Gastrocnemius medialis (tissue), 4 donors: Measurements from ENCODE around the gene MMP28. TPM values are rescaled to one million over a fixed set of nuclear protein-coding genes. Genes with fewer than 3 reads are reported as not detected.

ENCODE experiments used
- ATAC-seq, 2 donors: fragments of 150-250 bp; one replicate each; pipeline ENCODE4 v1.9.1; 2016
- DNase-seq, 2 donors: peaks; one replicate each; pipeline ENCODE4 v3.0.0-alpha.2; 2019
- H3K27ac ChIP-seq, 4 donors: fragments of 200-600 bp; sonication (generic); 1 replicate in 1 of 4; 2 replicates in 3 of 4; pipeline ENCODE4 v1.5.1; 2016 to 2018; ENCODE audit warnings: mild to moderate bottlenecking in 2 of 4, moderate library complexity in 1 of 4
- H3K27me3 ChIP-seq, 3 donors: fragments of 200-600 bp; sonication (generic) in 2 of 3; 1 replicate in 1 of 3; 2 replicates in 2 of 3; pipeline versions ENCODE4 v1.5.1 to v1.6.0; 2016 to 2019; ENCODE audit warnings: mild to moderate bottlenecking in 1 of 3, moderate library complexity in 1 of 3
- H3K36me3 ChIP-seq, 2 donors: fragments of 200-600 bp; sonication (generic) in 1 of 2; one replicate each; pipeline ENCODE4 v1.5.1; 2017 to 2018
- H3K4me1 ChIP-seq, 2 donors: fragments of 200-600 bp; sonication (generic) in 1 of 2; one replicate each; pipeline ENCODE4 v1.5.1; 2016 to 2017; ENCODE audit warnings: mild to moderate bottlenecking in 2 of 2
- H3K4me3 ChIP-seq, 4 donors: fragments of 200-600 bp; sonication (generic) in 3 of 4; 1 replicate in 1 of 4; 2 replicates in 3 of 4; pipeline ENCODE4 v1.5.1; 2016 to 2019; ENCODE audit warnings: mild to moderate bottlenecking in 2 of 4
- H3K9me3 ChIP-seq, 3 donors: fragments of 200-600 bp; sonication (generic) in 2 of 3; 1 replicate in 1 of 3; 2 replicates in 2 of 3; pipeline ENCODE4 v1.5.1; 2016 to 2019
- POLR2A ChIP-seq, 2 donors: fragments of 450-650 bp; IDR thresholded peaks; one replicate each; pipeline ENCODE4 v1.6.1; 2017; ENCODE audit warnings: antibody characterized with exemption in 2 of 2, mild to moderate bottlenecking in 2 of 2, moderate library complexity in 2 of 2
- in situ Hi-C, 4 donors: fragments of 200-750 bp; cut with MboI; loops; one replicate each; pipeline versions ENCODE4 v1.15.0 to v1.8.0; 2017; ENCODE audit warnings: low sequenced_read_pairs in 4 of 4
- intact Hi-C: fragments of 100-400 bp; cut with DNase I; formaldehyde crosslinking; loops from one replicate; pipeline ENCODE4 v1.15.1; 2023; ENCODE audit warnings: low total_unique reads
- total RNA-seq, 4 donors: library from RNA; depleted of rRNA; stranded (reverse); fragments of >200 nt; gene quantifications; one replicate each; pipeline versions ENCODE4 v1.1.0 to v1.2.3, GENCODE V29; 2016
- TF ChIP-seq, protein P1 (sequence below), 5 experiments: fragments of 450-650 bp in 3 of 5; fragments of 200-600 bp in 2 of 5; sonication (generic) in 2 of 5; IDR thresholded peaks in 4 of 5; conservative IDR thresholded peaks in 1 of 5; 1 replicate in 4 of 5; 2 replicates in 1 of 5; pipeline ENCODE4 v1.5.1; 2016 to 2019; ENCODE audit warnings: antibody characterized with exemption in 5 of 5, mild to moderate bottlenecking in 3 of 5, moderate library complexity in 3 of 5

Gene MMP28
- total RNA-seq, 4 donors from 2014 or later: 3.1 to 10.3 (median 5.9) TPM

GRCh38 chr17:35774499-35774898 is 20.9 kb downstream of the MMP28 start:
- Histone ChIP-seq H3K36me3 (no peaks in the 10 kb centered on the region), H3K4me1 (no peaks in the 10 kb centered on the region), H3K27ac (no peak overlapping the region), H3K27me3 (peaks cover 0 to under 1% (median 0%) of the 10 kb centered on the region in 3 donors), H3K9me3 (no peaks in the 10 kb centered on the region), H3K4me3 (no peak overlapping the region)
- in situ Hi-C loops (no loop called here), intact Hi-C loops (no loop called here)
- TF ChIP-seq, protein P1, sequence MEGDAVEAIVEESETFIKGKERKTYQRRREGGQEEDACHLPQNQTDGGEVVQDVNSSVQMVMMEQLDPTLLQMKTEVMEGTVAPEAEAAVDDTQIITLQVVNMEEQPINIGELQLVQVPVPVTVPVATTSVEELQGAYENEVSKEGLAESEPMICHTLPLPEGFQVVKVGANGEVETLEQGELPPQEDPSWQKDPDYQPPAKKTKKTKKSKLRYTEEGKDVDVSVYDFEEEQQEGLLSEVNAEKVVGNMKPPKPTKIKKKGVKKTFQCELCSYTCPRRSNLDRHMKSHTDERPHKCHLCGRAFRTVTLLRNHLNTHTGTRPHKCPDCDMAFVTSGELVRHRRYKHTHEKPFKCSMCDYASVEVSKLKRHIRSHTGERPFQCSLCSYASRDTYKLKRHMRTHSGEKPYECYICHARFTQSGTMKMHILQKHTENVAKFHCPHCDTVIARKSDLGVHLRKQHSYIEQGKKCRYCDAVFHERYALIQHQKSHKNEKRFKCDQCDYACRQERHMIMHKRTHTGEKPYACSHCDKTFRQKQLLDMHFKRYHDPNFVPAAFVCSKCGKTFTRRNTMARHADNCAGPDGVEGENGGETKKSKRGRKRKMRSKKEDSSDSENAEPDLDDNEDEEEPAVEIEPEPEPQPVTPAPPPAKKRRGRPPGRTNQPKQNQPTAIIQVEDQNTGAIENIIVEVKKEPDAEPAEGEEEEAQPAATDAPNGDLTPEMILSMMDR (IDR thresholded peaks at IDR 0.05 in 4 of 5, conservative IDR thresholded peaks at IDR 0.05 in 1 of 5): no peak
- no peak for TF ChIP-seq POLR2A (IDR thresholded peaks at IDR 0.05)
- ATAC-seq (no peak), DNase-seq (no peak)

DNA sequence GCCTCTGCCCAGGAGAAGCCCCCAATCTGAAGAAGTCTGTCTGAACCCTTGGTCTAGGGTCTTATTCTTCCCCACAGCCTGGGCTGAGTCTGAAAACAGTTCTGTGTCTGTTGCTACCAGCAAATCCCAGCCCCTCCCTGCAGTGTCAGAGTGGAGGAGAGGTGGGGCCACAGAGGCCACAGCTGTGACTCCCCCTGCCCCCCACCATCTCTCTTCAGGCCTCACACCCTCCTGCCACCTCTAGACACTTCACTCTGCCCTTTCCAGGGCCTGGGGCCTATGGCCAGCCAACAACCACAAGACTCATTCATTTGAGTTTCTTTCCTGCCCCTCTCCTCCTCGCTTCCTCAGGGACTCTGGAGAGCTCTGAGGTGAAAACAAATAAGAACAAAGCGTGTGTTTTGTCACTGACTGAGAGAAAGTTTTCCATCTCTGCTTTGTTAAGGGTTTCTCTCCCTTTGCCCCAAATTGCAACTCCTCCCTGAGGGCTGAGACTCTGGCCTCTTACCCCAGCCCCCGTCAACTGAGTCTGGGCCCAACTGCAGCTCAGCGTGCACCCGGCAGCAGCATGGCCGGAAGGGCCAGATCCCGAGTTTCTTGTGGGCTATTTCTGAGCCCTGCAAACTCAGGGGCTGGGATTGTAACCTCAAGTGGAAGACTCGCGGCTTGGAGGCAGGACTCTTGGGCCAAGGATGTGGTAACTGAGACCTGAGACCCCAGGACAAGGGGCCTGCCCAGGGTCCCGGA is 21.6 kb downstream of the MMP28 start:
- DNase-seq: no peak
- in situ Hi-C loops (no loop called here), intact Hi-C loops (no loop called here)
- no peaks in the 10 kb centered on the region for H3K27me3 ChIP-seq
- no peaks in the 10 kb centered on the region for H3K4me1 ChIP-seq
- H3K27ac ChIP-seq: no peak overlapping the region
- TF ChIP-seq, protein P1 (IDR thresholded peaks at IDR 0.05 in 4 of 5, conservative IDR thresholded peaks at IDR 0.05 in 1 of 5): no peak
- no peaks in the 10 kb centered on the region for H3K36me3 ChIP-seq
- no peak overlapping the region for H3K4me3 ChIP-seq
- no peaks in the 10 kb centered on the region for H3K9me3 ChIP-seq
- no peak for ATAC-seq

DNA sequence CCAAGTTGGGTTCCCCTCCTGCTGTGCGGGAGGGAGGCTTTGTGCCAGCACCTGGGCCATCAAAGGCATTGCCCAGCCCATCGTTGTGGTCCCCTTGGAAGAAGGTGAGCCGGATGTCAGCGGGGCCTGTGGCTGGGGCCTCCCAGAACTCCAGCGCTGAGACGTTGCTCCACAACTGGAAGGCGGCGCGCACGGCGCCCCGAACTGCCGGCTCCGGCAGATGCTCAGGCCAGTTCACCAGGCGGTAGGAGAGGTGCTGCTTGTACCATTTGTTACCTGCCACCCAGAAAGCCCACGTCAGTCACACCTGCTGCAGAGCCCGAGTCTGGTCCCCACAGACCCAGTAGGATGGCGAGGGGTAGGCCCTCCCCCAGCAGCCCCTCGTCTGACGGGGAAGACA is 22.3 kb downstream of the MMP28 start:
- Histone ChIP-seq H3K27ac (no peak overlapping the region), H3K36me3 (no peaks in the 10 kb centered on the region), H3K4me3 (no peak overlapping the region), H3K4me1 (no peaks in the 10 kb centered on the region), H3K9me3 (no peaks in the 10 kb centered on the region), H3K27me3 (no peaks in the 10 kb centered on the region)
- ATAC-seq (no peak), DNase-seq (no peak)
- TF ChIP-seq POLR2A (IDR thresholded peaks at IDR 0.05): no peak
- intact Hi-C loops: no loop called here
- in situ Hi-C loops: no loop called here

GRCh38 chr17:35769895-35770486 is 25.4 kb downstream of the MMP28 start:
- DNase-seq (no peak), ATAC-seq (no peak)
- no peaks in the 10 kb centered on the region for H3K4me1 ChIP-seq
- H3K9me3 ChIP-seq: no peaks in the 10 kb centered on the region
- in situ Hi-C loops: loop anchor here in 2 of 4 donors (5.0 kb wide), 2 partner anchors 32 to 37 kb away; partner anchors contain the start of gene TAF15 (in 1 of the 2)
- no peak overlapping the region for H3K4me3 ChIP-seq
- H3K27ac ChIP-seq: no peak overlapping the region
- TF ChIP-seq POLR2A (IDR thresholded peaks at IDR 0.05): no peak
- TF ChIP-seq, protein P1 (IDR thresholded peaks at IDR 0.05 in 4 of 5, conservative IDR thresholded peaks at IDR 0.05 in 1 of 5): no peak
- no peaks in the 10 kb centered on the region for H3K27me3 ChIP-seq
- intact Hi-C loops: no loop called here
- no peaks in the 10 kb centered on the region for H3K36me3 ChIP-seq

GRCh38 chr17:35768797-35769196 is 26.6 kb downstream of the MMP28 start:
- Histone ChIP-seq H3K9me3 (no peaks in the 10 kb centered on the region), H3K27me3 (no peaks in the 10 kb centered on the region), H3K4me3 (no peak overlapping the region), H3K4me1 (peaks cover 5 to 10% of the 10 kb centered on the region in 2 donors), H3K36me3 (no peaks in the 10 kb centered on the region), H3K27ac (no peak overlapping the region)
- in situ Hi-C loops: loop anchor here in 2 of 4 donors (5.0 kb wide), 2 partner anchors 34 to 39 kb away; partner anchors contain the start of gene TAF15 (in 1 of the 2)
- no peak for ATAC-seq
- intact Hi-C loops: no loop called here
- no peak for DNase-seq
- TF ChIP-seq, protein P1 (IDR thresholded peaks at IDR 0.05 in 4 of 5, conservative IDR thresholded peaks at IDR 0.05 in 1 of 5): no peak
- no peak for TF ChIP-seq POLR2A (IDR thresholded peaks at IDR 0.05)
